HL-60 (cell line): Measurements from ENCODE around the gene PALM3.

Experiments used
- DNase-seq, 2 experiments: peaks; one replicate each; pipeline ENCODE4 v3.0.0-alpha.2; 2010 to 2020; ENCODE audit warnings: low read depth in 1 of 2, low spot score in 1 of 2
- H3K27ac ChIP-seq: fragments of 250-450 bp; sonication (Bioruptor Pico); replicated peaks from 2 replicates; pipeline ENCODE4 v1.5.1; 2020; ENCODE audit warnings: mild to moderate bottlenecking, moderate library complexity
- H3K27me3 ChIP-seq: fragments of 250-450 bp; sonication (Bioruptor Pico); 2 replicates; pipeline ENCODE4 v1.5.1; 2021; ENCODE audit warnings: mild to moderate bottlenecking, moderate library complexity; ENCODE audit not compliant: insufficient read depth, poor library complexity, severe bottlenecking
- H3K4me3 ChIP-seq: replicated peaks from 2 replicates; pipeline ENCODE4 v1.5.1; 2011; ENCODE audit warnings: mild to moderate bottlenecking, control low read depth, low read length; ENCODE audit not compliant: insufficient read depth
- GABPA ChIP-seq: IDR thresholded peaks from 2 replicates; pipeline ENCODE4 v1.6.1; 2012; ENCODE audit warnings: low read depth
- POLR2AphosphoS5 ChIP-seq: IDR thresholded peaks from 2 replicates; pipeline ENCODE4 v1.6.1; 2012; ENCODE audit warnings: low read depth
- SPI1 ChIP-seq: IDR thresholded peaks from 2 replicates; pipeline ENCODE4 v1.6.1; 2012; ENCODE audit warnings: low read depth, mild to moderate bottlenecking, borderline replicate concordance
- TF ChIP-seq, protein P1 (sequence below): IDR thresholded peaks from 2 replicates; pipeline ENCODE4 v1.6.1; 2012; ENCODE audit warnings: low read depth; ENCODE audit not compliant: insufficient replicate concordance
- TF ChIP-seq, protein P2 (sequence below): IDR thresholded peaks from one replicate; pipeline ENCODE4 v1.5.1; 2011; ENCODE audit warnings: low read length, control low read depth, inconsistent platforms; ENCODE audit not compliant: insufficient read depth

PALM3 gene

DNA sequence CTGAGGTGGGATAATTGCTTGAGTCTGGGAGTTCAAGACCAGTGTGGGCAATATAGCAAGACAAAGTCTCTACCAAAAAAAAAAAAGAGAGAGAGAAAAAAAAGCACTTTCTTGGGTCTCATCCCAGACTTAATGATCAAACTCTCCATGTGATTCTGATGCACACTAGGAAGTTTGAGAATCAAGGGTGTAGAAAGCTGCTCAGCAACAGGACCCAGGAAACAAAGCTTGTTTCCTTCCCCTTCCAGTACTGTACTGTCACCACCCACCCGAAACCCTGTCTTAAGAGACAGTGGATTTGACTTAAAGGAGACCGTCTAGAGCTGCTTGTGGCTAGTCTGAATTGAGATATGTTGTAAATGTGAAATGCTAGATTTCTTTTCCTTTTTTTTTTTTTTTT, 16.5 kb upstream of the PALM3 start:
- Histone ChIP-seq H3K4me3 (no peak overlapping the region), H3K27ac (no peak overlapping the region)
- TF ChIP-seq, protein P1, sequence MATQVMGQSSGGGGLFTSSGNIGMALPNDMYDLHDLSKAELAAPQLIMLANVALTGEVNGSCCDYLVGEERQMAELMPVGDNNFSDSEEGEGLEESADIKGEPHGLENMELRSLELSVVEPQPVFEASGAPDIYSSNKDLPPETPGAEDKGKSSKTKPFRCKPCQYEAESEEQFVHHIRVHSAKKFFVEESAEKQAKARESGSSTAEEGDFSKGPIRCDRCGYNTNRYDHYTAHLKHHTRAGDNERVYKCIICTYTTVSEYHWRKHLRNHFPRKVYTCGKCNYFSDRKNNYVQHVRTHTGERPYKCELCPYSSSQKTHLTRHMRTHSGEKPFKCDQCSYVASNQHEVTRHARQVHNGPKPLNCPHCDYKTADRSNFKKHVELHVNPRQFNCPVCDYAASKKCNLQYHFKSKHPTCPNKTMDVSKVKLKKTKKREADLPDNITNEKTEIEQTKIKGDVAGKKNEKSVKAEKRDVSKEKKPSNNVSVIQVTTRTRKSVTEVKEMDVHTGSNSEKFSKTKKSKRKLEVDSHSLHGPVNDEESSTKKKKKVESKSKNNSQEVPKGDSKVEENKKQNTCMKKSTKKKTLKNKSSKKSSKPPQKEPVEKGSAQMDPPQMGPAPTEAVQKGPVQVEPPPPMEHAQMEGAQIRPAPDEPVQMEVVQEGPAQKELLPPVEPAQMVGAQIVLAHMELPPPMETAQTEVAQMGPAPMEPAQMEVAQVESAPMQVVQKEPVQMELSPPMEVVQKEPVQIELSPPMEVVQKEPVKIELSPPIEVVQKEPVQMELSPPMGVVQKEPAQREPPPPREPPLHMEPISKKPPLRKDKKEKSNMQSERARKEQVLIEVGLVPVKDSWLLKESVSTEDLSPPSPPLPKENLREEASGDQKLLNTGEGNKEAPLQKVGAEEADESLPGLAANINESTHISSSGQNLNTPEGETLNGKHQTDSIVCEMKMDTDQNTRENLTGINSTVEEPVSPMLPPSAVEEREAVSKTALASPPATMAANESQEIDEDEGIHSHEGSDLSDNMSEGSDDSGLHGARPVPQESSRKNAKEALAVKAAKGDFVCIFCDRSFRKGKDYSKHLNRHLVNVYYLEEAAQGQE: no peak
- TF ChIP-seq GABPA (no peak), SPI1 (no peak), POLR2AphosphoS5 (no peak)
- TF ChIP-seq, protein P2, sequence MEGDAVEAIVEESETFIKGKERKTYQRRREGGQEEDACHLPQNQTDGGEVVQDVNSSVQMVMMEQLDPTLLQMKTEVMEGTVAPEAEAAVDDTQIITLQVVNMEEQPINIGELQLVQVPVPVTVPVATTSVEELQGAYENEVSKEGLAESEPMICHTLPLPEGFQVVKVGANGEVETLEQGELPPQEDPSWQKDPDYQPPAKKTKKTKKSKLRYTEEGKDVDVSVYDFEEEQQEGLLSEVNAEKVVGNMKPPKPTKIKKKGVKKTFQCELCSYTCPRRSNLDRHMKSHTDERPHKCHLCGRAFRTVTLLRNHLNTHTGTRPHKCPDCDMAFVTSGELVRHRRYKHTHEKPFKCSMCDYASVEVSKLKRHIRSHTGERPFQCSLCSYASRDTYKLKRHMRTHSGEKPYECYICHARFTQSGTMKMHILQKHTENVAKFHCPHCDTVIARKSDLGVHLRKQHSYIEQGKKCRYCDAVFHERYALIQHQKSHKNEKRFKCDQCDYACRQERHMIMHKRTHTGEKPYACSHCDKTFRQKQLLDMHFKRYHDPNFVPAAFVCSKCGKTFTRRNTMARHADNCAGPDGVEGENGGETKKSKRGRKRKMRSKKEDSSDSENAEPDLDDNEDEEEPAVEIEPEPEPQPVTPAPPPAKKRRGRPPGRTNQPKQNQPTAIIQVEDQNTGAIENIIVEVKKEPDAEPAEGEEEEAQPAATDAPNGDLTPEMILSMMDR: no peak

DNA sequence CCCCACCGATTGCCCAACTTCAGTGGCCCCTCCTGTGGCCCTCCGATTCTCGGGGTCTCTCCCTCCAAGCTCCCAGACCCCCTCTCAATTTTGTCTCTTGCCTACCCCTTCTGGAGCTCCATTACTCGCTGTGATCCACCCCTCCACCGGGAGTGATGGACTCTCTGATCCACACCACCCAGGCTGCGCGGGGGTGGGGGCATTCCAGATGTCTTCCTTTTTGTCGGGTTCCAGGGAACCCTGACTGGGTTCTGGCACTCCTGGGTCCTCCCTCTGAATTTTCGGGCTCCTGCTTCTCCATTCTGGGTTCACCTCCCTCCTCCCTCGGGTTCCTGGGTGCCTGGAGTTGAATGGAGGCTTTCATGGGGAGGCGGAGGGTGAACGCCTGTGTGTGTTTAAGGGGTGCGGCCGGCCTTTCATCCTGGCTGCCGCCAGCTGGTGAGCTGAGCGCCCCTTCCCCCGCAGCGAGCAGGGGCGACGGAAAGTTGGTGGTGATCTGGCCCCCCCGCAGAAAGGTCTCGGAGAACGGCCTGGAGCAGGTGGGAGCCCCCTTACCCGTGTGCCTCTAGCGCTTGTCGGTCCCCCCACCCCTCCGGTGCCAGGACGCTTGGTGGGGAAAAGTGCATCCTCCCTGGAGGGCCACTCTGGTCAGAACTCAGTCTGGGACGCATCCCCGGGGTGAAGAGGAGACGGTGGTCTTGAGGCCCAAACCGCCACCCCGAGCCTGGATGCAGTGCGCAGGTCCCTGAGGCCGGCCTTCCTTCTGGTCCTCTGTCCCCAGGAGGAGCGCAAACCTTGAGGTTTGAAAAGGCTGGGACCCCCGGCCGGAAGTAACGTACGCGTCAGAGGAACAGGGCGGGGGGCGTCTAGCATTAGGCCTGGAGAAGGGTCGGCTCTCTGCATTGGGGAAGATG, 12.3 kb upstream of the PALM3 start:
- Histone ChIP-seq H3K27me3 (peaks cover 2% of the 10 kb centered on the region), H3K27ac (peak overlapping the region; percentile 31), H3K4me3 (peak overlapping the region; percentile 38)
- DNase-seq: no peak
- TF ChIP-seq POLR2AphosphoS5: no peak
- no peak for TF ChIP-seq SPI1
- no peak for TF ChIP-seq GABPA
- TF ChIP-seq, protein P1: no peak
- TF ChIP-seq, protein P2: no peak

More for the DNA sequence above, 16.5 kb upstream of the PALM3 start:
- DNase-seq: no peak
- H3K27me3 ChIP-seq: no peaks in the 10 kb centered on the region

DNA sequence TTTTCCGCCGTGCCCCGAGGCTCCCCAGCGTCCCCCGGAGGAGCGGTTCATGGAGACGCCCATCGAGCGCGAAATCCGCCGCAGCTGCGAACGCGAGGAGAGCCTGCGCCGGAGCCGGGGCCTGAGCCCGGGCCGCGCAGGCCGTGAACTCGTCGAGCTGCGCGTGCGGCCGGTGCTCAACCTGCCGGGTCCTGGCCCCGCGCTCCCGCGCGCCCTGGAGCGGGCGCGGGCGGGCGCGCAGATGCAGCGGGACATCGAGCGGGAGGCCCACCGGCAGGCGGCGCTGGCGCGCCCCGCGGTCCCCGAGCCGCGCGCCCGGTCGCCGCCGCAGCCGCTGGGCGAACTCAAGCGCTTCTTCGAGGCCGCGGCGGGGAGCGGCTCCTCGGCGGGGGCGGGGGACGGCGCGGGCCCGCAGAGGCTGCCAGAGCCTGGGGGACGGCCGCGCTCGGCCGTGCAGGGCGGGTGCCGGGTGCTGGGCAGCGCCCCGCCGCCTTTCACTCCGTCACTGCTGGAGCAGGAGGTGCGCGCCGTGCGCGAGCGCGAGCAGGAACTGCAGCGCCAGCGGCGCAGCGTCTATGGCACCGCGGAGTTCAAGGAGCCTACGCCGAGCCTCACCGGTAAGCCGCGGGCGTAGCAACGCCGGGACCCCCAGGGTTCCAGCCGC, 11.5 kb upstream of the PALM3 start:
- DNase-seq: peak in 1 of 2 experiments; percentile 77
- 0 out of 2 replicates have a peak, but pooled peaks have one; percentile 8 for TF ChIP-seq SPI1
- TF ChIP-seq POLR2AphosphoS5: no peak
- TF ChIP-seq, protein P2: peak; percentile 28
- TF ChIP-seq, protein P1: no peak
- Histone ChIP-seq H3K4me3 (peak overlapping the region; percentile 43), H3K27ac (peak overlapping the region; percentile 31), H3K27me3 (peaks cover 2% of the 10 kb centered on the region)
